ENCODE data around the gene PTPRN2. TPM values are rescaled to one million over a fixed set of nuclear protein-coding genes. Genes with fewer than 3 reads are reported as not detected.

The PTPRN2 gene
- total RNA-seq, 1 donor = 0.09 TPM

GRCh38 chr7:158025686-158026600 is 561.7 kb downstream of the PTPRN2 start:
- TF ChIP-seq, protein P1, sequence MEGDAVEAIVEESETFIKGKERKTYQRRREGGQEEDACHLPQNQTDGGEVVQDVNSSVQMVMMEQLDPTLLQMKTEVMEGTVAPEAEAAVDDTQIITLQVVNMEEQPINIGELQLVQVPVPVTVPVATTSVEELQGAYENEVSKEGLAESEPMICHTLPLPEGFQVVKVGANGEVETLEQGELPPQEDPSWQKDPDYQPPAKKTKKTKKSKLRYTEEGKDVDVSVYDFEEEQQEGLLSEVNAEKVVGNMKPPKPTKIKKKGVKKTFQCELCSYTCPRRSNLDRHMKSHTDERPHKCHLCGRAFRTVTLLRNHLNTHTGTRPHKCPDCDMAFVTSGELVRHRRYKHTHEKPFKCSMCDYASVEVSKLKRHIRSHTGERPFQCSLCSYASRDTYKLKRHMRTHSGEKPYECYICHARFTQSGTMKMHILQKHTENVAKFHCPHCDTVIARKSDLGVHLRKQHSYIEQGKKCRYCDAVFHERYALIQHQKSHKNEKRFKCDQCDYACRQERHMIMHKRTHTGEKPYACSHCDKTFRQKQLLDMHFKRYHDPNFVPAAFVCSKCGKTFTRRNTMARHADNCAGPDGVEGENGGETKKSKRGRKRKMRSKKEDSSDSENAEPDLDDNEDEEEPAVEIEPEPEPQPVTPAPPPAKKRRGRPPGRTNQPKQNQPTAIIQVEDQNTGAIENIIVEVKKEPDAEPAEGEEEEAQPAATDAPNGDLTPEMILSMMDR (IDR thresholded peaks at IDR 0.05; ENCODE audit: insufficient read depth, low read length) = no peak
- DNase-seq (ENCODE audit: low read depth) = no peak
- no peak overlapping the region for H3K4me3 ChIP-seq (ENCODE audit: low read depth, low read length)

- H3K4me3 ChIP-seq (ENCODE audit: low read depth, low read length) = no peak overlapping the region
- TF ChIP-seq, protein P1 (IDR thresholded peaks at IDR 0.05; ENCODE audit: insufficient read depth, low read length) = no peak
- DNase-seq (ENCODE audit: low read depth) = no peak
Observed at GRCh38 chr7:158024881-158025280, 562.7 kb downstream of the PTPRN2 start.

DNA sequence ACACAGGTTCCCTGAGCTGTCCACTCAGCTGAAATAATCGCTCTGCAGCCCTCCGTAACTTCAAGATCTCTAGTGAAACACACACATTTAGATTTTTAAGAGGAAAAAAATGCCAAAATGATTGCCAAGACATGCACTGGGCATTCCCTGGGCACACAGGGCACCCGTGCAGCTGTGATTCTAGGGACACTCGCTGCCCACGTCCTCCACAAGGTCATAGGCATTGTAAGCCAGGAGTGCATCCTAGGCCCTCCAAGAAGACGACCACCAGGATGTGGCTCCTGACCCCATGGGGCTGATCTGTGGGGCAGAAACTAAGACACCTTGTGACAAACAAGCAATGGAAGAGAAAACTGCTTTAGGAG is 563.3 kb downstream of the PTPRN2 start:
- no peak for DNase-seq (ENCODE audit: low read depth)
- H3K4me3 ChIP-seq (ENCODE audit: low read depth, low read length) = no peak overlapping the region
- TF ChIP-seq, protein P1 (IDR thresholded peaks at IDR 0.05; ENCODE audit: insufficient read depth, low read length) = no peak

DNA sequence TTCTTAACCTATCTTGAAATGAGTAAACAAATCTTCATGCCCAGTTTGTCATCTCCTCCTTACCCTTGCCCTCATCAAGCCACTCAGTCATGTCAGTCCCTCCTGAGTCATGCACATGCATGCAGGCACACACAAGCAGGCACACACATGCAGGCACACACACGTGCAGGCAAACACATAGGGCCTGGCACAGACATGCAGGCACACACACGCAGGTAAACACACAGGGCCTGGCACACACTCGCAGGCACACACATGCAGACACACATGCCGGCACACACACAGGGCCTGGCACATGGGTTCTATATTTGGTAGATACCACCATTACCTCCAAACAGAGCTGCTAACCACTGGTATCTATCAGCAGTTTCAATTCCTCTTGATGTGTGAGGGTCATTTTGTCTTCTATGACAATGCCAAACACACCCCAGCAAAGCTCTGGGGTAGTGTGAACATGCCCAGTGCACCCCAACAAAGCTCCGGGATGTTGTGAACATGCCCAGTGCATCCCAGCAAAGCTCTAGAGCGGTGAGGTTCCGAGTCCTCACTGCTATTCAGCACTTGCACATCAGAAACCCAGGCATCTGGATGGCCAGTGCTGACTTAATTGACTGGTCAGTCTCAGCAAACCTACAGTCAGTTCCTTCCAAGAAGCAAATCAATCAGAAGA is 563.8 kb downstream of the PTPRN2 start:
- no peak for DNase-seq (ENCODE audit: low read depth)
- no peak overlapping the region for H3K4me3 ChIP-seq (ENCODE audit: low read depth, low read length)
- TF ChIP-seq, protein P1 (IDR thresholded peaks at IDR 0.05; ENCODE audit: insufficient read depth, low read length) = no peak

GRCh38 chr7:158023157-158023556 is 564.5 kb downstream of the PTPRN2 start:
- DNase-seq (ENCODE audit: low read depth) = no peak
- H3K4me3 ChIP-seq (ENCODE audit: low read depth, low read length) = no peak overlapping the region
- TF ChIP-seq, protein P1 (IDR thresholded peaks at IDR 0.05; ENCODE audit: insufficient read depth, low read length) = no peak

- TF ChIP-seq, protein P1 (IDR thresholded peaks at IDR 0.05; ENCODE audit: insufficient read depth, low read length) = no peak
- no peak overlapping the region for H3K4me3 ChIP-seq (ENCODE audit: low read depth, low read length)
- DNase-seq (ENCODE audit: low read depth) = no peak
Observed at GRCh38 chr7:158022601-158023000, 565.0 kb downstream of the PTPRN2 start.

All from fibroblast of the aortic adventitia (primary cell).